ENCODE data around the gene CAMTA2. TPM values are rescaled to one million over a fixed set of nuclear protein-coding genes. Genes with fewer than 3 reads are reported as not detected.
"Not testable (repeated sequence)": the region's sequence is repeated elsewhere in the genome, so short reads cannot be mapped to it uniquely, and the experiment has no call there.

Gene CAMTA2
- polyA plus RNA-seq, 3 donors, result 25.3 to 35.7 (median 34.8) TPM

- no peak for DNase-seq
Observed at GRCh38 chr17:4934173-4934979, 53.1 kb downstream of the CAMTA2 start.

DNA sequence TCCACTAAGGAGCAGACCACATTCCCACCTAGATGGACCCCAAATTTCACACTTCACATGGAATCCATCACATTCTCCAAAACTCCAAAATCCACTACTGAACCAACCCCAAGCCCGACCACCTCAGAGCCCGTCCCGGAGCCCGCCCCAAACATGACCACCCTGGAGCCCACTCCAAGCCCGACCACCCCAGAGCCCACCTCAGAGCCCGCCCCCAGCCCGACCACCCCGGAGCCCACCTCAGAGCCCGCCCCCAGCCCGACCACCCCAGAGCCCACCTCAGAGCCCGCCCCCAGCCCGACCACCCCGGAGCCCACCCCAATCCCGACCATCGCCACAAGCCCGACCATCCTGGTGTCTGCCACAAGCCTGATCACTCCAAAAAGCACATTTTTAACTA is 53.8 kb downstream of the CAMTA2 start:
- no peak for DNase-seq

DNA sequence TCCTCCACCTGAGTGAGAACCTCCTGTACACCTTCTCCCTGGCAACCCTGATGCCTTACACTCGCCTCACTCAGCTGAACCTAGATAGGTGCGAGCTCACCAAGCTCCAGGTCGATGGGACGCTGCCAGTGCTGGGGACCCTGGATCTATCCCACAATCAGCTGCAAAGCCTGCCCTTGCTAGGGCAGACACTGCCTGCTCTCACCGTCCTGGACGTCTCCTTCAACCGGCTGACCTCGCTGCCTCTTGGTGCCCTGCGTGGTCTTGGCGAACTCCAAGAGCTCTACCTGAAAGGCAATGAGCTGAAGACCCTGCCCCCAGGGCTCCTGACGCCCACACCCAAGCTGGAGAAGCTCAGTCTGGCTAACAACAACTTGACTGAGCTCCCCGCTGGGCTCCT is 54.7 kb downstream of the CAMTA2 start:
- no peak for DNase-seq

- no peak for DNase-seq
Observed at GRCh38 chr17:4931963-4932362, 55.5 kb downstream of the CAMTA2 start, which contains the start of gene GP1BA. Gene GP1BA, plus strand, starts transcription at chr17:4932277. Its CDS starts 328 bp downstream, at chr17:4932605.

GRCh38 chr17:4928881-4929280 is 58.6 kb downstream of the CAMTA2 start:
- no peak for DNase-seq

DNA sequence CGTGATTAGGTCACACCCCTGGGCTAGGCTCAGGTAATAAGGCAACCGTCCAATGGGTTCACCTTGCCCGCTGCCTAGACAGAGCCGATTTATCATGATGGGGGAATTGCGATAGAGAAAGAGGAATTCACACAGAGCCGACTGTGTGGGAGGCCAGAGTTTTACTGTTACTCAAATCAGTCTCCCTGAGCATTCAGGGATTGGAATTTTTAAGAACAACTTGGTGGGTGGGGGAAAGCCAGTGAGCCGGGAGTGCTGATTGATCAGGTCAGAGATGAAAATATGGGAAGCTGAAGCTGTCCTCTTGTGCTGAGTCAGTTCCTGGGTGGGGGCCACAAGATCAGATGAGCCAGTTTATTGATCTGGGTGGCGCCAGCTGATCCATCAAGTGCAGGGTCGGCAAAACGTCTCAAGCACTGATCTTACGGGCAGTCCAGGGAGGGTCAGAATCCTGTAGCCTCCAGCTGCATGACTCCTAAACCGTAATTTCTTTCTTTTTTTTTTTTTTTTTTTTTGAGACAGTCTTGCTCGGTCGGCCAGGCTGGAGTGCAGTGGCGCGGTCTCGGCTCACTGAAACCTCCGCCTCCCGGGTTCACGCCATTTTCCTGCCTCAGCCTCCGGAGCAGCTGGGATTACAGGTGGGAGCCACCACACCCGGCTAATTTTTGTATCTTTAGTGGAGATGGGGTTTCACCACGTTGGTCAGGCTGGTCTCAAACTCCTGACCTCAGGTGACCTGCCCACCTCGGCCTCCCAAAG is 60.7 kb downstream of the CAMTA2 start:
- DNase-seq, result not testable (repeated sequence)

- no peak for DNase-seq
Observed at GRCh38 chr17:4921320-4921719, 66.2 kb downstream of the CAMTA2 start.

DNA sequence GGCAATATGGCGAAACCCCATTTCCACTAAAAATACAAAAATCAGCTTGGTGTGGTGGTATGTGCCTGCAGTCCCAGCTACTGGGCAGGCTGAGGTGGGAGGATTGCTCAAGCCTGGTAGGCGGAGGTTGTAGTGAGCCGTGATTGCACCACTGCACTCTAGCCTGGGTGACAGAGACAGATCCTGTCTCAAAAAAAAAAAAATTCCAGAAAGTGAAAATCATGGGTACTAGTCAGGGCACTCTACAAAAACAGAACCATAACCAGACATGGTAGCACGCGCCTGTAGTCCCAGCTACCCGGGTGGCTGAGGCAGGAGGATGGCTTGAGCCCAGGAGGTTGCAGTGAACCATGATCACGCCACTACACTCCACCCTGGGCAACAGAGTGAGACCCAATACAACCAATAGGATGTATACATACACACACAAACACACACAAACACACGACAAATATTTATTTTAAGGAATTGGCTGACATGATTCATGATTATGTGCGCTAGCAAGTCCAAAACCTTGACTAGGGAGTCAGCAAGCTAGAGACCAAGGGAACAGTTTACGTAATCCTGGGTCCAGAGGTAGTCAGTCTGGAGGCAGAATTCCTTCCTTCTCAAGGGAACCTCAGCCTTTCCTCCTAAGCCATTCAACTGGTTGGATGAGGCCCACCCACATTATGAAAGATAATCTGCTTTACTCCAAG is 67.0 kb downstream of the CAMTA2 start:
- DNase-seq, result no peak

GRCh38 chr17:4919511-4920047 is 67.9 kb downstream of the CAMTA2 start:
- DNase-seq, result no peak

Other genes with a start within 250 kb of the CAMTA2 start
- gene ZMYND15, start 247.8 kb downstream of the CAMTA2 start, polyA plus RNA-seq (ENCODE audit: insufficient read length in 3 of 3), result 1 to 10 TPM in 1 of 3 donors, under 1 TPM in 2; 0.37 to 1.0 (median 0.58) TPM
- gene CXCL16, start 247.7 kb downstream of the CAMTA2 start, polyA plus RNA-seq (ENCODE audit: insufficient read length in 3 of 3), result 10 to 100 TPM; 10.2 to 16.1 (median 14.1) TPM
- 1 to 10 TPM; 2.4 to 3.7 (median 2.5) TPM for gene TM4SF5, start 215.8 kb downstream of the CAMTA2 start, polyA plus RNA-seq (ENCODE audit: insufficient read length in 3 of 3)
- gene VMO1, start 201.3 kb downstream of the CAMTA2 start, polyA plus RNA-seq (ENCODE audit: insufficient read length in 3 of 3), result under 1 TPM; 0.39 to 0.74 (median 0.65) TPM
- gene GLTPD2, start 198.7 kb downstream of the CAMTA2 start, polyA plus RNA-seq (ENCODE audit: insufficient read length in 3 of 3), result 10 to 100 TPM; 10.7 to 14.5 (median 12.5) TPM
- 100 to 1,000 TPM; 130 to 146 (median 145) TPM for gene PSMB6, start 191.5 kb downstream of the CAMTA2 start, polyA plus RNA-seq (ENCODE audit: insufficient read length in 3 of 3)
- gene PLD2, start 180.5 kb downstream of the CAMTA2 start, polyA plus RNA-seq (ENCODE audit: insufficient read length in 3 of 3), result 10 to 100 TPM; 35.1 to 53.7 (median 45.2) TPM
- gene MINK1, start 154.3 kb downstream of the CAMTA2 start, polyA plus RNA-seq (ENCODE audit: insufficient read length in 3 of 3), result 10 to 100 TPM; 51.2 to 70.4 (median 69.7) TPM
- gene C17orf107, start 88.1 kb downstream of the CAMTA2 start, polyA plus RNA-seq (ENCODE audit: insufficient read length in 3 of 3), result 1 to 10 TPM; 1.6 to 2.1 (median 1.8) TPM
- 1 to 10 TPM; 1.1 to 2.7 (median 1.4) TPM for gene CHRNE, start 84.6 kb downstream of the CAMTA2 start, polyA plus RNA-seq (ENCODE audit: insufficient read length in 3 of 3)
- 1 to 10 TPM; 2.1 to 2.7 (median 2.6) TPM for gene GP1BA, start 55.4 kb downstream of the CAMTA2 start, polyA plus RNA-seq (ENCODE audit: insufficient read length in 3 of 3)
- 10 to 100 TPM; 77.1 to 93.9 (median 85.5) TPM for gene SLC25A11, start 47.6 kb downstream of the CAMTA2 start, polyA plus RNA-seq (ENCODE audit: insufficient read length in 3 of 3)
- gene RNF167, start 47.4 kb downstream of the CAMTA2 start, polyA plus RNA-seq (ENCODE audit: insufficient read length in 3 of 3), result 100 to 1,000 TPM; 129 to 146 (median 134) TPM
- gene PFN1, start 39.1 kb downstream of the CAMTA2 start, polyA plus RNA-seq (ENCODE audit: insufficient read length in 3 of 3), result 100 to 1,000 TPM; 401 to 502 (median 460) TPM
- 10 to 100 TPM; 26.2 to 30.9 (median 28.9) TPM for gene ENO3, start 36.6 kb downstream of the CAMTA2 start, polyA plus RNA-seq (ENCODE audit: insufficient read length in 3 of 3)
- 100 to 1,000 TPM in 1 of 3 donors, 10 to 100 TPM in 2; 99.6 to 111 (median 100.0) TPM for gene SPAG7, start 19.9 kb downstream of the CAMTA2 start, polyA plus RNA-seq (ENCODE audit: insufficient read length in 3 of 3)
- 1 to 10 TPM; 6.9 to 9.5 (median 9.3) TPM for gene INCA1, start 9.8 kb upstream of the CAMTA2 start, polyA plus RNA-seq (ENCODE audit: insufficient read length in 3 of 3)
- 10 to 100 TPM; 89.4 to 99.7 (median 90.9) TPM for gene KIF1C, start 10.3 kb upstream of the CAMTA2 start, polyA plus RNA-seq (ENCODE audit: insufficient read length in 3 of 3)
- gene SLC52A1, start 47.8 kb upstream of the CAMTA2 start, polyA plus RNA-seq (ENCODE audit: insufficient read length in 3 of 3), result under 1 TPM; 0.24 to 0.42 (median 0.41) TPM
- 10 to 100 TPM; 13.7 to 16.9 (median 15.0) TPM for gene ZFP3, start 90.8 kb upstream of the CAMTA2 start, polyA plus RNA-seq (ENCODE audit: insufficient read length in 3 of 3)
- gene ZNF232, start 124.2 kb upstream of the CAMTA2 start, polyA plus RNA-seq (ENCODE audit: insufficient read length in 3 of 3), result 10 to 100 TPM; 21.8 to 50.0 (median 24.0) TPM
- gene USP6, start 128.4 kb upstream of the CAMTA2 start, polyA plus RNA-seq (ENCODE audit: insufficient read length in 3 of 3), result 10 to 100 TPM in 1 of 3 donors, 1 to 10 TPM in 2; 2.5 to 14.7 (median 5.1) TPM
- gene ZNF594, start 204.2 kb upstream of the CAMTA2 start, polyA plus RNA-seq (ENCODE audit: insufficient read length in 3 of 3), result 10 to 100 TPM; 18.7 to 27.6 (median 26.2) TPM
- gene SCIMP, start 247.2 kb upstream of the CAMTA2 start, polyA plus RNA-seq (ENCODE audit: insufficient read length in 3 of 3), result 1 to 10 TPM in 2 of 3 donors, under 1 TPM in 1; 0.91 to 2.2 (median 1.4) TPM

Data from renal pelvis (tissue), 4 donors.